A549 (cell line): ENCODE results near the gene CCDC60. TPM values are rescaled to one million over a fixed set of nuclear protein-coding genes. Genes with fewer than 3 reads are reported as not detected.
A peak's percentile ranks its signal among the peaks of the same experiment; 100 is the strongest.

ENCODE experiments used
- ATAC-seq, 2 experiments: fragments of 200-7000 bp in 1 of 2; fragments of >200 bp in 1 of 2; cut with Nextera tagmentation in 1 of 2; cut with Tn5 transposase in 1 of 2; 3 replicates each; pipeline versions ENCODE4 v1.8.0 to v1.9.1; 2018 to 2020; ENCODE audit warnings: mild to moderate bottlenecking in 1 of 2, moderate library complexity in 1 of 2
- CTCF ChIA-PET: fragments of 300-600 bp; sonication (Branson Sonifier 250); formaldehyde crosslinking; extraction: SDS; loops from one replicate; lab custom pipeline; 2021; ENCODE audit warnings: antibody characterized with exemption, inconsistent platforms; lab: Yijun Ruan, JAX
- POLR2A ChIA-PET: fragments of 350-600 bp; formaldehyde crosslinking; extraction: SDS; loops from one replicate; lab custom pipeline; 2021; ENCODE audit warnings: antibody characterized with exemption, inconsistent platforms; lab: Yijun Ruan, JAX
- DNase-seq, 2 experiments: peaks; one replicate each; pipeline versions ENCODE4 v3.0.0 to v3.0.0-alpha.2; 2011 to 2016; ENCODE audit warnings: low read depth in 1 of 2, low spot score in 1 of 2
- FAIRE-seq: peaks from 2 replicates; lab custom pipeline; 2011; peaks lifted over from hg19 to GRCh38; lab: Jason Lieb, UNC
- H3K27ac ChIP-seq, 2 experiments: fragments of >200 bp; sonication (Bioruptor Twin); formaldehyde crosslinking; 3 replicates each; pipeline ENCODE4 v1.5.1; 2016 to 2017
- H3K4me1 ChIP-seq: fragments of >200 bp; sonication (Bioruptor Twin); formaldehyde crosslinking; 3 replicates; pipeline ENCODE4 v1.6.1; 2016
- H3K4me2 ChIP-seq: fragments of >200 bp; sonication (Bioruptor Twin); formaldehyde crosslinking; 3 replicates; pipeline ENCODE4 v1.6.1; 2016
- H3K4me3 ChIP-seq: fragments of >200 bp; sonication (Bioruptor Twin); formaldehyde crosslinking; 3 replicates; pipeline ENCODE4 v1.5.1; 2016
- H3K9me3 ChIP-seq: fragments of >200 bp; sonication (Bioruptor Twin); formaldehyde crosslinking; 3 replicates; pipeline ENCODE4 v1.6.1; 2016
- BCL3 ChIP-seq: fragments of >200 bp; sonication (Bioruptor Twin); formaldehyde crosslinking; IDR thresholded peaks from 3 replicates; pipeline ENCODE4 v1.6.1; 2016
- CBX8 ChIP-seq: fragments of 200-600 bp; sonication (generic); IDR thresholded peaks from 2 replicates; pipeline ENCODE4 v1.6.1; 2016
- CEBPB ChIP-seq, 2 experiments: fragments of >200 bp in 1 of 2; sonication (Bioruptor Twin) in 1 of 2; formaldehyde crosslinking in 1 of 2; IDR thresholded peaks; 2 replicates each; pipeline ENCODE4 v1.6.1; 2012 to 2016
- CHD4 ChIP-seq: fragments of 200-600 bp; sonication (generic); IDR thresholded peaks from 2 replicates; pipeline ENCODE4 v1.6.1; 2016; ENCODE audit warnings: antibody characterized with exemption, mild to moderate bottlenecking, borderline replicate concordance
- E2F6 ChIP-seq: IDR thresholded peaks from 2 replicates; pipeline ENCODE4 v1.6.1; 2012; ENCODE audit warnings: low read depth, borderline replicate concordance
- EP300 ChIP-seq, 2 experiments: fragments of >200 bp; sonication (Bioruptor Twin); formaldehyde crosslinking; IDR thresholded peaks; 2 replicates in 1 of 2; 3 replicates in 1 of 2; pipeline ENCODE4 v1.6.1; 2016 to 2017
- FOSB ChIP-seq: fragments of 250-450 bp; sonication (Bioruptor Pico); IDR thresholded peaks from 2 replicates; pipeline ENCODE4 v1.5.0; 2020; ENCODE audit warnings: mild to moderate bottlenecking, moderate library complexity
- FOXS1 ChIP-seq: fragments of 250-450 bp; sonication (Bioruptor Pico); IDR thresholded peaks from 2 replicates; pipeline ENCODE4 v1.5.0; 2020; ENCODE audit warnings: mild to moderate bottlenecking, moderate library complexity
- GATA3 ChIP-seq: IDR thresholded peaks from 2 replicates; pipeline ENCODE4 v1.6.1; 2012; ENCODE audit warnings: borderline replicate concordance
- HEYL ChIP-seq: fragments of 250-450 bp; sonication (Bioruptor Pico); IDR thresholded peaks from 2 replicates; pipeline ENCODE4 v1.8.0; 2021; ENCODE audit warnings: mild to moderate bottlenecking, moderate library complexity
- HOXA7 ChIP-seq: fragments of 250-450 bp; sonication (Bioruptor Pico); IDR thresholded peaks from 2 replicates; pipeline ENCODE4 v1.5.0; 2020; ENCODE audit warnings: mild to moderate bottlenecking, moderate library complexity
- HOXB5 ChIP-seq: fragments of 250-450 bp; sonication (Bioruptor Pico); IDR thresholded peaks from 2 replicates; pipeline ENCODE4 v1.5.0; 2020; ENCODE audit warnings: mild to moderate bottlenecking, moderate library complexity
- JUNB ChIP-seq: fragments of >200 bp; sonication (Bioruptor Twin); formaldehyde crosslinking; IDR thresholded peaks from 2 replicates; pipeline ENCODE4 v1.6.1; 2016
- KDM5A ChIP-seq: fragments of 200-600 bp; sonication (generic); IDR thresholded peaks from 2 replicates; pipeline ENCODE4 v1.6.1; 2016; ENCODE audit warnings: antibody characterized with exemption, mild to moderate bottlenecking
- MAFK ChIP-seq: fragments of 450-650 bp; IDR thresholded peaks from 2 replicates; pipeline ENCODE4 v1.6.1; 2014; ENCODE audit not compliant: partially characterized antibody
- PBX3 ChIP-seq: IDR thresholded peaks from 2 replicates; pipeline ENCODE4 v1.6.1; 2012
- PHF8 ChIP-seq: fragments of 200-600 bp; sonication (generic); IDR thresholded peaks from 2 replicates; pipeline ENCODE4 v1.6.1; 2016; ENCODE audit warnings: low read depth, mild to moderate bottlenecking, antibody characterized with exemption, moderate library complexity, borderline replicate concordance
- POLR2AphosphoS2 ChIP-seq: conservative IDR thresholded peaks from 2 replicates; pipeline ENCODE4 v1.6.1; 2012; ENCODE audit warnings: low read length, improper control_type of control experiment, inconsistent platforms
- RAD21 ChIP-seq, 2 experiments: fragments of >200 bp in 1 of 2; sonication (Bioruptor Twin) in 1 of 2; formaldehyde crosslinking in 1 of 2; IDR thresholded peaks in 1 of 2; conservative IDR thresholded peaks in 1 of 2; 2 replicates in 1 of 2; 3 replicates in 1 of 2; pipeline ENCODE4 v1.6.1; 2012 to 2018; ENCODE audit warnings: inconsistent platforms in 1 of 2
- SMC3 ChIP-seq: fragments of >200 bp; sonication (Bioruptor Twin); formaldehyde crosslinking; IDR thresholded peaks from 3 replicates; pipeline ENCODE4 v1.6.1; 2018; ENCODE audit warnings: inconsistent platforms
- SREBF2 ChIP-seq: fragments of 450-650 bp; IDR thresholded peaks from 2 replicates; pipeline ENCODE4 v1.6.1; 2014; ENCODE audit warnings: mild to moderate bottlenecking, moderate library complexity
- USF2 ChIP-seq: fragments of 450-650 bp; IDR thresholded peaks from 2 replicates; pipeline ENCODE4 v1.6.1; 2014; ENCODE audit warnings: antibody characterized with exemption
- ZFP36 ChIP-seq: fragments of 450-650 bp; IDR thresholded peaks from 2 replicates; pipeline ENCODE4 v1.6.1; 2014; ENCODE audit warnings: borderline replicate concordance; ENCODE audit not compliant: partially characterized antibody
- WGBS: methylation state at CpG from one replicate; pipeline ENCODE4 v1.1.6; 2017; ENCODE audit errors: missing lambda C conversion rate; 5-methylcytosine and 5-hydroxymethylcytosine counted together
- polyA plus RNA-seq, 4 experiments: library from polyadenylated mRNA; depleted of rRNA in 3 of 4; stranded (reverse); fragments of >200 nt; fragmentation: RNase III in 1 of 4; extraction: RNeasy Plus Mini Kit Qiagen cat#74134 plus additional on column Dnase treatment in 1 of 4; gene quantifications; 2 replicates in 3 of 4; 3 replicates in 1 of 4; pipeline ENCODE4 v1.2.3, GENCODE V29; 2011 to 2017

The CCDC60 gene
- polyA plus RNA-seq, 2 of the 4 experiments (the other 2 are of a cell fraction), result 0.09 TPM; not detected in 1

- DNase-seq, result no peak
- Histone ChIP-seq H3K4me1 (no peaks in the 10 kb centered on the region), H3K4me3 (no peak overlapping the region), H3K4me2 (no peak overlapping the region)
- WGBS, result 37% methylated on average over 11 of the region's 11 CpGs
- POLR2A ChIA-PET, result no interaction called here
- no peak for FAIRE-seq
- ATAC-seq, result no peak
- TF ChIP-seq E2F6 (no peak), CHD4 (no peak), FOSB (no peak), MAFK (peak; percentile 35), CBX8 (no peak), HOXB5 (CRISPR knock-in tag) (no peak)
- TF ChIP-seq, all 56 proteins: peak for 1
- CTCF ChIA-PET, result interaction anchor here (1.2 to 1.7 kb wide), 2 partner anchors 125 to 156 kb away, joined by 4 read pairs; no protein-coding TSS in a partner anchor
- Histone ChIP-seq H3K9me3 (no peaks in the 10 kb centered on the region), H3K27ac (no peak overlapping the region)
These were observed 46.0 kb upstream of the CCDC60 start for GRCh38 chr12:119288576-119288975.

- H3K4me1 ChIP-seq, result no peaks in the 10 kb centered on the region
- ChIA-PET CTCF (interaction anchor here (0.7 to 1.3 kb wide), 4 partner anchors 12 to 252 kb away, joined by 3 to 4 read pairs (median 4); no protein-coding TSS in a partner anchor), POLR2A (no interaction called here)
- no peak for FAIRE-seq
- 12% methylated on average over 6 of the region's 6 CpGs for WGBS
- H3K27ac ChIP-seq, result no peak overlapping the region
- ATAC-seq, result 0 out of 6 replicates have a peak, but pooled peaks of 1 of the 2 experiments have one; percentile 16
- no peak overlapping the region for H3K4me3 ChIP-seq
- DNase-seq, result no peak
- no peak overlapping the region for H3K4me2 ChIP-seq
- TF ChIP-seq JUNB, result no peak
- TF ChIP-seq HEYL (CRISPR knock-in tag), result no peak
- TF ChIP-seq FOXS1 (CRISPR knock-in tag), result no peak
- no peak for TF ChIP-seq GATA3
- TF ChIP-seq HOXB5 (CRISPR knock-in tag), result no peak
- no peak for TF ChIP-seq HOXA7 (CRISPR knock-in tag)
- TF ChIP-seq SMC3, result no peak
- no peak for TF ChIP-seq FOSB
- TF ChIP-seq EP300 (IDR thresholded peaks at IDR 0.05), result no peak
- TF ChIP-seq RAD21 (conservative IDR thresholded peaks at IDR 0.05 in 1 of 2, IDR thresholded peaks at IDR 0.05 in 1 of 2), result no peak
- TF ChIP-seq BCL3, result no peak
- no peak for TF ChIP-seq USF2
- TF ChIP-seq SREBF2, result no peak
- TF ChIP-seq CEBPB (IDR thresholded peaks at IDR 0.05), result no peak
- TF ChIP-seq POLR2AphosphoS2, result no peak
- no peak for TF ChIP-seq PHF8
- no peak for TF ChIP-seq PBX3
- no peak for TF ChIP-seq CHD4
- no peak for TF ChIP-seq ZFP36
- no peak for TF ChIP-seq KDM5A
- H3K9me3 ChIP-seq, result no peaks in the 10 kb centered on the region
These were observed 41.5 kb upstream of the CCDC60 start for GRCh38 chr12:119292893-119293630.
